H1 (cell line): ENCODE data around the gene PHACTR1. TPM values are rescaled to one million over a fixed set of nuclear protein-coding genes. Genes with fewer than 3 reads are reported as not detected.

Experiments used
- CEBPB ChIP-seq: IDR thresholded peaks from 2 replicates; pipeline ENCODE4 v1.6.1; 2012; ENCODE audit warnings: low read depth, low read length
- CHD7 ChIP-seq: fragments of 300-600 bp; sonication (generic); IDR thresholded peaks from 2 replicates; pipeline ENCODE4 v1.7.1; 2012; ENCODE audit warnings: low read length, moderate library complexity, mild to moderate bottlenecking, inconsistent platforms; ENCODE audit not compliant: insufficient replicate concordance
- EGR1 ChIP-seq: IDR thresholded peaks from 2 replicates; pipeline ENCODE4 v1.6.1; 2011; ENCODE audit warnings: low read depth, low read length, borderline replicate concordance
- GABPA ChIP-seq: IDR thresholded peaks from 2 replicates; pipeline ENCODE4 v1.6.1; 2011; ENCODE audit warnings: mild to moderate bottlenecking, low read length, moderate library complexity, borderline replicate concordance; ENCODE audit not compliant: insufficient read depth
- SIRT6 ChIP-seq: IDR thresholded peaks from one replicate; pipeline ENCODE4 v1.7.1; 2012; ENCODE audit warnings: low read length, inconsistent platforms
- polyA plus RNA-seq, 7 experiments: library from polyadenylated mRNA; depleted of rRNA in 3 of 7; stranded (reverse) in 5 of 7; unstranded in 2 of 7; fragments of >200 nt in 5 of 7; fragments of 200-250 nt in 2 of 7; gene quantifications; 1 replicate in 5 of 7; 2 replicates in 1 of 7; 4 replicates in 1 of 7; pipeline versions ENCODE4 v1.2.1 to v1.2.3, GENCODE V29; 2011 to 2013; ENCODE audit warnings: missing spikeins in 2 of 7, mixed read lengths in 2 of 7
- total RNA-seq: library from RNA; stranded (reverse); fragmentation: NEBNext Ultra II Directional; extraction: Animal tissue kit (Norgen Biotek cat#: 25700); gene quantifications from 2 replicates; pipeline ENCODE4 v1.2.1, GENCODE V29; 2021

PHACTR1 gene
- total and polyA plus RNA-seq, 2 of the 8 experiments (the other 6 are each of a cell fraction or from before 2014, with no cell fraction given): 3.9 to 17.1 TPM

- no peak for TF ChIP-seq CHD7
- TF ChIP-seq EGR1: no peak
- TF ChIP-seq CEBPB: no peak
- no peak for TF ChIP-seq SIRT6
- no peak for TF ChIP-seq GABPA
Observed at GRCh38 chr6:12800120-12800519, 83.6 kb downstream of the PHACTR1 start (continued).
